Urinary bladder (tissue), 4 donors: Measurements from ENCODE around the gene ZNF462. TPM values are rescaled to one million over a fixed set of nuclear protein-coding genes. Genes with fewer than 3 reads are reported as not detected.

ENCODE experiments used
- DNase-seq: peaks from one replicate; pipeline ENCODE4 v3.0.0-alpha.2; 2015; ENCODE audit errors: extremely low spot score
- H3K27ac ChIP-seq: one replicate; pipeline ENCODE4 v1.5.1; 2013; ENCODE audit warnings: low read depth, mild to moderate bottlenecking, moderate library complexity
- H3K36me3 ChIP-seq: one replicate; pipeline ENCODE4 v1.6.1; 2013; ENCODE audit warnings: mild to moderate bottlenecking, moderate library complexity; ENCODE audit not compliant: insufficient read depth
- H3K4me1 ChIP-seq: one replicate; pipeline ENCODE4 v1.6.1; 2013; ENCODE audit warnings: mild to moderate bottlenecking, moderate library complexity; ENCODE audit not compliant: insufficient read depth
- H3K4me3 ChIP-seq: one replicate; pipeline ENCODE4 v1.5.1; 2013; ENCODE audit warnings: low read depth, low read length
- whole genome bisulfite sequencing: extraction: QIAGEN DNeasy Blood & Tissue Kit; methylation state at CpG from one replicate; pipeline ENCODE4 v1.1.7; 2013; 5-methylcytosine and 5-hydroxymethylcytosine counted together
- polyA plus RNA-seq: library from polyadenylated mRNA; stranded (reverse); fragments of 200-250 nt; gene quantifications from one replicate; pipeline ENCODE4 v1.2.3, GENCODE V29; 2013
- total RNA-seq: library from RNA; depleted of rRNA; stranded (reverse); fragments of >200 nt; gene quantifications from one replicate; pipeline ENCODE4 v1.2.3, GENCODE V29; 2014
- donor health status: healthy with polysubstance abuse.
- donor health status: healthy.

Gene ZNF462
- total and polyA plus RNA-seq, 2 donors, result 4.4 to 40.2 TPM

GRCh38 chr9:106869028-106869427 lies 6.1 kb downstream of the ZNF462 start:
- Histone ChIP-seq H3K36me3 (no peaks in the 10 kb centered on the region), H3K4me1 (peaks cover 2% of the 10 kb centered on the region), H3K4me3 (no peak overlapping the region), H3K27ac (no peak overlapping the region)
- no peak for DNase-seq
- WGBS, result 33% methylated on average over 2 of the region's 2 CpGs

GRCh38 chr9:106869458-106869857 lies 6.5 kb downstream of the ZNF462 start:
- Histone ChIP-seq H3K27ac (no peak overlapping the region), H3K36me3 (no peaks in the 10 kb centered on the region), H3K4me3 (no peak overlapping the region), H3K4me1 (peaks cover 2% of the 10 kb centered on the region)
- DNase-seq, result no peak
- 16% methylated on average over 3 of the region's 3 CpGs for WGBS

- H3K4me1 ChIP-seq, result peaks cover 2% of the 10 kb centered on the region
- no peak for DNase-seq
- H3K27ac ChIP-seq, result no peak overlapping the region
- H3K36me3 ChIP-seq, result no peaks in the 10 kb centered on the region
- 88% methylated on average over 5 of the region's 5 CpGs for WGBS
- H3K4me3 ChIP-seq, result no peak overlapping the region
These were observed 9.7 kb downstream of the ZNF462 start for GRCh38 chr9:106872641-106873040.

GRCh38 chr9:106874031-106874430 lies 11.1 kb downstream of the ZNF462 start:
- WGBS, result 91% methylated on average over 3 of the region's 3 CpGs
- peaks cover 2% of the 10 kb centered on the region for H3K4me1 ChIP-seq
- H3K27ac ChIP-seq, result no peak overlapping the region
- no peak overlapping the region for H3K4me3 ChIP-seq
- no peaks in the 10 kb centered on the region for H3K36me3 ChIP-seq
- no peak for DNase-seq

- H3K4me1 ChIP-seq, result peaks cover 2% of the 10 kb centered on the region
- no peak for DNase-seq
- peak overlapping the region; percentile 4 for H3K27ac ChIP-seq
These were observed 11.7 kb downstream of the ZNF462 start for GRCh38 chr9:106874652-106875051.

GRCh38 chr9:106875529-106875928 lies 12.6 kb downstream of the ZNF462 start:
- Histone ChIP-seq H3K36me3 (no peaks in the 10 kb centered on the region), H3K4me1 (peaks cover 2% of the 10 kb centered on the region), H3K27ac (no peak overlapping the region), H3K4me3 (no peak overlapping the region)
- WGBS, result 58% methylated on average over 3 of the region's 3 CpGs
- no peak for DNase-seq

More at GRCh38 chr9:106874652-106875051, 11.7 kb downstream of the ZNF462 start:
- WGBS, result 85% methylated on average over 2 of the region's 2 CpGs
- Histone ChIP-seq H3K4me3 (no peak overlapping the region), H3K36me3 (no peaks in the 10 kb centered on the region)

GRCh38 chr9:106877345-106877744 lies 14.4 kb downstream of the ZNF462 start:
- H3K27ac ChIP-seq, result no peak overlapping the region
- DNase-seq, result no peak
- WGBS, result 96% methylated on average over 6 of the region's 6 CpGs
- H3K4me1 ChIP-seq, result no peaks in the 10 kb centered on the region
- no peaks in the 10 kb centered on the region for H3K36me3 ChIP-seq
- H3K4me3 ChIP-seq, result no peak overlapping the region

- no peak for DNase-seq
- no peak overlapping the region for H3K4me3 ChIP-seq
- no peak overlapping the region for H3K27ac ChIP-seq
- no peaks in the 10 kb centered on the region for H3K4me1 ChIP-seq
- H3K36me3 ChIP-seq, result no peaks in the 10 kb centered on the region
- 50% methylated on average over 5 of the region's 5 CpGs for WGBS
These were observed 15.3 kb downstream of the ZNF462 start for GRCh38 chr9:106878081-106878837.

- 9% methylated on average over 4 of the region's 4 CpGs for WGBS
- DNase-seq, result no peak
- Histone ChIP-seq H3K4me3 (no peak overlapping the region), H3K4me1 (no peaks in the 10 kb centered on the region), H3K27ac (no peak overlapping the region), H3K36me3 (no peaks in the 10 kb centered on the region)
These were observed 16.0 kb downstream of the ZNF462 start for GRCh38 chr9:106878934-106879333.

- no peak for DNase-seq
- H3K27ac ChIP-seq, result no peak overlapping the region
- H3K4me1 ChIP-seq, result no peaks in the 10 kb centered on the region
- 55% methylated on average over 3 of the region's 3 CpGs for WGBS
- H3K4me3 ChIP-seq, result no peak overlapping the region
- H3K36me3 ChIP-seq, result no peaks in the 10 kb centered on the region
These were observed 16.5 kb downstream of the ZNF462 start for GRCh38 chr9:106879439-106879882.

GRCh38 chr9:106880081-106880480 lies 17.1 kb downstream of the ZNF462 start:
- no peaks in the 10 kb centered on the region for H3K4me1 ChIP-seq
- H3K4me3 ChIP-seq, result no peak overlapping the region
- 75% methylated on average over 5 of the region's 5 CpGs for WGBS
- no peak for DNase-seq
- H3K36me3 ChIP-seq, result no peaks in the 10 kb centered on the region
- H3K27ac ChIP-seq, result no peak overlapping the region

GRCh38 chr9:106880863-106881262 lies 17.9 kb downstream of the ZNF462 start:
- no peak overlapping the region for H3K4me3 ChIP-seq
- H3K4me1 ChIP-seq, result peaks cover 2% of the 10 kb centered on the region

GRCh38 chr9:106883030-106883429 lies 20.1 kb downstream of the ZNF462 start:
- Histone ChIP-seq H3K4me1 (peaks cover 2% of the 10 kb centered on the region), H3K27ac (no peak overlapping the region), H3K36me3 (no peaks in the 10 kb centered on the region), H3K4me3 (no peak overlapping the region)
- DNase-seq, result no peak
- WGBS, result 89% methylated on average over 4 of the region's 4 CpGs

More at GRCh38 chr9:106880863-106881262, 17.9 kb downstream of the ZNF462 start:
- Histone ChIP-seq H3K36me3 (no peaks in the 10 kb centered on the region), H3K27ac (no peak overlapping the region)
- 56% methylated on average over 6 of the region's 6 CpGs for WGBS
- no peak for DNase-seq

- H3K4me3 ChIP-seq, result no peak overlapping the region
- H3K36me3 ChIP-seq, result no peaks in the 10 kb centered on the region
- no peak overlapping the region for H3K27ac ChIP-seq
- H3K4me1 ChIP-seq, result peaks cover 2% of the 10 kb centered on the region
- WGBS, result 93% methylated on average over 2 of the region's 2 CpGs
- no peak for DNase-seq
These were observed 20.7 kb downstream of the ZNF462 start for GRCh38 chr9:106883626-106884190.
